Colonic mucosa (tissue), 4 donors: ENCODE measurements around the gene UGT2B28. TPM values are rescaled to one million over a fixed set of nuclear protein-coding genes. Genes with fewer than 3 reads are reported as not detected.
"Not testable (repeated sequence)": the region's sequence is repeated elsewhere in the genome, so short reads cannot be mapped to it uniquely, and the experiment has no call there.

Experiments used
- DNase-seq: peaks from one replicate; pipeline ENCODE4 v3.0.0-alpha.2; 2020
- H3K27ac ChIP-seq: fragments of 200-600 bp; one replicate; pipeline ENCODE4 v1.8.0; 2021
- H3K27me3 ChIP-seq: fragments of 200-600 bp; one replicate; pipeline ENCODE4 v1.8.0; 2021
- H3K36me3 ChIP-seq: fragments of 200-600 bp; one replicate; pipeline ENCODE4 v1.8.0; 2021
- H3K4me1 ChIP-seq: fragments of 200-600 bp; one replicate; pipeline ENCODE4 v1.8.0; 2021; ENCODE audit warnings: mild to moderate bottlenecking
- H3K4me3 ChIP-seq: fragments of 200-600 bp; one replicate; pipeline ENCODE4 v1.8.0; 2021
- H3K9ac ChIP-seq, 2 donors: one replicate each; pipeline ENCODE4 v1.7.0; 2013; ENCODE audit warnings: control low read depth in 2 of 2, low read depth in 2 of 2, low read length in 2 of 2
- H3K9me3 ChIP-seq: fragments of 200-600 bp; one replicate; pipeline ENCODE4 v1.8.0; 2021
- CTCF ChIP-seq: fragments of 200-600 bp; IDR thresholded peaks from one replicate; pipeline ENCODE4 v1.8.0; 2022; ENCODE audit warnings: antibody characterized with exemption, mild to moderate bottlenecking
- intact Hi-C: fragments of 100-400 bp; cut with DNase I; formaldehyde crosslinking; loops from one replicate; pipeline ENCODE4 v1.14.1; 2022
- total RNA-seq, 2 donors: library from RNA; stranded (reverse); fragmentation: NEBNext Ultra II Directional in 1 of 2; extraction: Animal tissue kit (Norgen Biotek cat#: 25700) in 1 of 2; gene quantifications; one replicate each; pipeline ENCODE4 v1.2.1, GENCODE V29; 2021
- donor health status: healthy.
- donor health status: DM: no; HTN: no; CAD: no.
- donor health status: DM: no; HTN: no; CAD: no.

UGT2B28 gene
- total RNA-seq, 2 donors from 2014 or later = not detected

GRCh38 chr4:69330345-69331047 lies 50.2 kb downstream of the UGT2B28 start:
- no peak for DNase-seq
- Histone ChIP-seq H3K9me3 (no peaks in the 10 kb centered on the region), H3K27ac (no peak overlapping the region), H3K9ac (no peak overlapping the region), H3K4me3 (no peak overlapping the region), H3K4me1 (no peaks in the 10 kb centered on the region), H3K36me3 (no peaks in the 10 kb centered on the region), H3K27me3 (no peaks in the 10 kb centered on the region)
- no peak for TF ChIP-seq CTCF
- intact Hi-C loops = no loop called here

GRCh38 chr4:69331304-69331703 lies 51.0 kb downstream of the UGT2B28 start:
- H3K9ac ChIP-seq, H3K36me3 ChIP-seq, H3K27me3 ChIP-seq, H3K4me3 ChIP-seq, H3K9me3 ChIP-seq, intact Hi-C loops, H3K4me1 ChIP-seq, H3K27ac ChIP-seq, DNase-seq: not testable (repeated sequence)

- peak; percentile 21 for TF ChIP-seq CTCF
- DNase-seq, H3K27me3 ChIP-seq, H3K27ac ChIP-seq, H3K4me1 ChIP-seq, H3K9me3 ChIP-seq, H3K36me3 ChIP-seq, H3K9ac ChIP-seq, intact Hi-C loops, H3K4me3 ChIP-seq: not testable (repeated sequence)
Measured at GRCh38 chr4:69335485-69335884, 55.2 kb downstream of the UGT2B28 start.

GRCh38 chr4:69343114-69343513 lies 62.8 kb downstream of the UGT2B28 start:
- intact Hi-C loops, H3K9ac ChIP-seq, H3K4me1 ChIP-seq, DNase-seq, H3K27ac ChIP-seq, H3K4me3 ChIP-seq, H3K36me3 ChIP-seq, H3K27me3 ChIP-seq, H3K9me3 ChIP-seq: not testable (repeated sequence)

- H3K4me1 ChIP-seq, H3K9ac ChIP-seq, intact Hi-C loops, DNase-seq, H3K36me3 ChIP-seq, H3K4me3 ChIP-seq, H3K9me3 ChIP-seq, H3K27ac ChIP-seq, H3K27me3 ChIP-seq: not testable (repeated sequence)
Measured at GRCh38 chr4:69343558-69344420, 63.5 kb downstream of the UGT2B28 start.

Other genes with a start within 250 kb of the UGT2B28 start
- gene UGT2B7, start 184.0 kb upstream of the UGT2B28 start, total RNA-seq = 1 to 10 TPM; 3.0 to 8.4 TPM
- not detected for gene UGT2B11, start 65.7 kb upstream of the UGT2B28 start, total RNA-seq
- under 1 TPM in 1 of 2 donors, not detected in 1; 0.84 TPM for gene UGT2B4, start 215.4 kb downstream of the UGT2B28 start, total RNA-seq